Thyroid gland (tissue), 4 donors: Measurements from ENCODE around the gene MYH6. TPM values are rescaled to one million over a fixed set of nuclear protein-coding genes. Genes with fewer than 3 reads are reported as not detected.

Experiments used
- DNase-seq, 2 donors: peaks; one replicate each; pipeline ENCODE4 v3.0.0-alpha.2; 2019
- H3K27ac ChIP-seq, 3 donors: fragments of 200-600 bp; sonication (generic); 1 replicate in 2 of 3; 2 replicates in 1 of 3; pipeline ENCODE4 v1.5.1; 2016 to 2019; ENCODE audit warnings: mild to moderate bottlenecking in 1 of 3, moderate library complexity in 1 of 3
- H3K27me3 ChIP-seq: fragments of 200-600 bp; sonication (generic); one replicate; pipeline ENCODE4 v1.5.1; 2019
- H3K36me3 ChIP-seq, 2 donors: fragments of 200-600 bp; sonication (generic); one replicate each; pipeline ENCODE4 v1.5.1; 2016 to 2019
- H3K4me1 ChIP-seq, 2 donors: fragments of 200-600 bp; sonication (generic); one replicate each; pipeline ENCODE4 v1.5.1; 2017 to 2019
- H3K4me3 ChIP-seq, 3 donors: fragments of 200-600 bp; sonication (generic); replicated peaks in 1 of 3; 1 replicate in 2 of 3; 2 replicates in 1 of 3; pipeline ENCODE4 v1.5.1; 2016; ENCODE audit warnings: mild to moderate bottlenecking in 1 of 3
- H3K9me3 ChIP-seq: fragments of 200-600 bp; sonication (generic); one replicate; pipeline ENCODE4 v1.5.1; 2017
- POLR2A ChIP-seq, 2 donors: fragments of 450-650 bp; IDR thresholded peaks; one replicate each; pipeline ENCODE4 v1.6.1; 2017; ENCODE audit warnings: antibody characterized with exemption in 2 of 2, mild to moderate bottlenecking in 2 of 2, moderate library complexity in 1 of 2
- WGBS, 2 donors: methylation state at CpG; one replicate each; pipeline ENCODE4 v1.1.5; 2017; 5-methylcytosine and 5-hydroxymethylcytosine counted together
- intact Hi-C: fragments of 100-400 bp; cut with DNase I; formaldehyde crosslinking; loops from one replicate; pipeline ENCODE4 v1.15.1; 2023
- total RNA-seq, 4 donors: library from RNA; depleted of rRNA; stranded (reverse); fragments of >200 nt; gene quantifications; one replicate each; pipeline ENCODE4 v1.2.3, GENCODE V29; 2016
- TF ChIP-seq, protein P1 (sequence below), 6 experiments: fragments of 200-600 bp in 3 of 6; fragments of 450-650 bp in 3 of 6; sonication (generic) in 3 of 6; IDR thresholded peaks; one replicate each; pipeline ENCODE4 v1.5.1; 2016 to 2019; ENCODE audit warnings: antibody characterized with exemption in 6 of 6, mild to moderate bottlenecking in 2 of 6, inconsistent platforms in 1 of 6, moderate library complexity in 1 of 6

Gene MYH6
- total RNA-seq, 4 donors from 2014 or later: not detected

DNA sequence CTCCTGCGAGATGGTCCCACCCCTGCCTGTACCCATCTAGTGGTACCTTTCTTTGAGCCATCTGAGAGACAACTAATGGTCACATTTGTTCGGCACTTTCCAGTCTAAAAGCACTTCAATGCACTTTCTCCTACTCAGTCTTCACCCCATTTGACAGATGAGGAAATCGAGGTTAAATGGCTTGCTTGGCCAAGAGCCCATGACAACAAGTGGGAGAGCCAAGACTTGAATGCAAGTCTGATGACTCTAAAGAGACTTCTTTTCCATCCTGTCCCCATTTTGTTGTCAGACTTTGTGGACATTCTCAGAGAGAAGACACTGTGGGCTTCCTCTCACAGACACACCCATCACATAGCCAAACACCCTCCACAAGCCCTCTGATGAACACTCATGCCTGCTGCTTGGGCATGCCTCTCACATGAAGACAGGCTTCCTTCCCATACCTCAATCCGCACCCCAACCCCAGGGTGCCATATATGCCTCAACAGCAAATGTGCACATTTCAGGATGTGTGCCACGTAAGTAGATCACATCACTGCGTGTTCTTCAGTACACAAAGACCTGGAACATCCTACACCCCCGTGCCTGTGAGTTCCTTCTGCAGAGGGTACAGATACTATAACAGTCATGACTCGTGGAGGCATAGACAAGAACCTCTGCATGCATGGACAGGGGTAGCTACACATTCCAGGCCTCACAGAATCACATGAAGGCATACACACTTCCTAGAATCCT, 26.6 kb upstream of the MYH6 start:
- intact Hi-C loops: no loop called here
- no peaks in the 10 kb centered on the region for H3K27me3 ChIP-seq
- WGBS, 2 donors: 88 to 91% methylated on average over 8 of the region's 8 CpGs

DNA sequence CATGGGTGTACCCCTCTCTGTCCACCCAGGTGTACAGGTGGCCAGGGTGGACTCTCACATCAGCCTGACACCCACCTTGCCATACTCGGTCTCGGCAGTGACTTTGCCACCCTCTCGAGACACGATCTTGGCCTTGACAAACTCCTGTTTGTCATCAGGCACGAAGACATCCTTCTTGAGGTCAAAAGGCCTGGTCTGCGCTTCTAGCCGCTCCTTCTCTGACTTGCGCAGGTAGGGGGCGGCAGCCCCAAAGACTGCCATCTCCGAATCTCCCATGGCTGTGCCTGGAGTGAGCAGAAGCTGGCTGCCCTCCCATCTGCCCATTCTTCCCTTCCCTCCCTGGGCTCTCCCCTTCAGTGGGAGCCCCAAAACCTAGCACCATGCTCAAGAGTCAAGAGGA, 25.4 kb upstream of the MYH6 start:
- peaks cover 0 to 11% of the 10 kb centered on the region in 2 donors for H3K4me1 ChIP-seq
- TF ChIP-seq, protein P1, sequence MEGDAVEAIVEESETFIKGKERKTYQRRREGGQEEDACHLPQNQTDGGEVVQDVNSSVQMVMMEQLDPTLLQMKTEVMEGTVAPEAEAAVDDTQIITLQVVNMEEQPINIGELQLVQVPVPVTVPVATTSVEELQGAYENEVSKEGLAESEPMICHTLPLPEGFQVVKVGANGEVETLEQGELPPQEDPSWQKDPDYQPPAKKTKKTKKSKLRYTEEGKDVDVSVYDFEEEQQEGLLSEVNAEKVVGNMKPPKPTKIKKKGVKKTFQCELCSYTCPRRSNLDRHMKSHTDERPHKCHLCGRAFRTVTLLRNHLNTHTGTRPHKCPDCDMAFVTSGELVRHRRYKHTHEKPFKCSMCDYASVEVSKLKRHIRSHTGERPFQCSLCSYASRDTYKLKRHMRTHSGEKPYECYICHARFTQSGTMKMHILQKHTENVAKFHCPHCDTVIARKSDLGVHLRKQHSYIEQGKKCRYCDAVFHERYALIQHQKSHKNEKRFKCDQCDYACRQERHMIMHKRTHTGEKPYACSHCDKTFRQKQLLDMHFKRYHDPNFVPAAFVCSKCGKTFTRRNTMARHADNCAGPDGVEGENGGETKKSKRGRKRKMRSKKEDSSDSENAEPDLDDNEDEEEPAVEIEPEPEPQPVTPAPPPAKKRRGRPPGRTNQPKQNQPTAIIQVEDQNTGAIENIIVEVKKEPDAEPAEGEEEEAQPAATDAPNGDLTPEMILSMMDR (IDR thresholded peaks at IDR 0.05): no peak
- no peak for TF ChIP-seq POLR2A (IDR thresholded peaks at IDR 0.05)
- H3K4me3 ChIP-seq: no peak overlapping the region
- H3K9me3 ChIP-seq: no peaks in the 10 kb centered on the region
- H3K27me3 ChIP-seq: no peaks in the 10 kb centered on the region
- intact Hi-C loops: no loop called here
- H3K36me3 ChIP-seq: no peaks in the 10 kb centered on the region
- DNase-seq: no peak
- no peak overlapping the region for H3K27ac ChIP-seq
- WGBS, 2 donors: 80 to 97% methylated on average over 6 to 10 of the region's 10 CpGs

More for the DNA sequence above, 26.6 kb upstream of the MYH6 start:
- H3K4me3 ChIP-seq: no peak overlapping the region
- TF ChIP-seq POLR2A (IDR thresholded peaks at IDR 0.05): no peak
- TF ChIP-seq, protein P1 (IDR thresholded peaks at IDR 0.05): no peak
- no peaks in the 10 kb centered on the region for H3K36me3 ChIP-seq
- no peaks in the 10 kb centered on the region for H3K9me3 ChIP-seq
- DNase-seq: no peak
- H3K4me1 ChIP-seq: peaks cover 0 to 11% of the 10 kb centered on the region in 2 donors
- H3K27ac ChIP-seq: no peak overlapping the region

DNA sequence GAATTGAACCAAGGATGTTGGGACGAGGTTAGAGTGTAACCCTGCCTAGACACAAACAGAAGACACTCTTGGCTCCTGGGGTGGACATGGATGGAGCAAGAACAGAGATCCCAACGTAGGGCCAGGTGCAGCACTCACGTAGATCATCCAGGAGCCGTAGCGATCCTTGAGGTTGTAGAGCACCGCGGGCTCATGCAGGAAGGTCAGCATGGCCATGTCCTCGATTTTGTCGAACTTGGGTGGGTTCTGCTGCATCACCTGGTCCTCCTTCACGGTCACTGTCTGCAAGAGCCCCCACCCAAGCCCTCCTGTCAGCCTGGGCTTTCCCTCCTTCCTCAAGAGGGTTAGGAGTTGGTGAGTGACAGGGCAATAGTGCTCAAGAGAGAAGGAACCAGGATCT, 24.9 kb upstream of the MYH6 start:
- no peaks in the 10 kb centered on the region for H3K36me3 ChIP-seq
- H3K4me3 ChIP-seq: no peak overlapping the region
- WGBS, 2 donors: 83 to 93% methylated on average over 10 of the region's 10 CpGs
- no peaks in the 10 kb centered on the region for H3K9me3 ChIP-seq
- peaks cover 0 to 11% of the 10 kb centered on the region in 2 donors for H3K4me1 ChIP-seq
- intact Hi-C loops: no loop called here
- TF ChIP-seq POLR2A (IDR thresholded peaks at IDR 0.05): no peak
- TF ChIP-seq, protein P1 (IDR thresholded peaks at IDR 0.05): no peak
- no peak for DNase-seq
- H3K27me3 ChIP-seq: no peaks in the 10 kb centered on the region
- H3K27ac ChIP-seq: no peak overlapping the region

DNA sequence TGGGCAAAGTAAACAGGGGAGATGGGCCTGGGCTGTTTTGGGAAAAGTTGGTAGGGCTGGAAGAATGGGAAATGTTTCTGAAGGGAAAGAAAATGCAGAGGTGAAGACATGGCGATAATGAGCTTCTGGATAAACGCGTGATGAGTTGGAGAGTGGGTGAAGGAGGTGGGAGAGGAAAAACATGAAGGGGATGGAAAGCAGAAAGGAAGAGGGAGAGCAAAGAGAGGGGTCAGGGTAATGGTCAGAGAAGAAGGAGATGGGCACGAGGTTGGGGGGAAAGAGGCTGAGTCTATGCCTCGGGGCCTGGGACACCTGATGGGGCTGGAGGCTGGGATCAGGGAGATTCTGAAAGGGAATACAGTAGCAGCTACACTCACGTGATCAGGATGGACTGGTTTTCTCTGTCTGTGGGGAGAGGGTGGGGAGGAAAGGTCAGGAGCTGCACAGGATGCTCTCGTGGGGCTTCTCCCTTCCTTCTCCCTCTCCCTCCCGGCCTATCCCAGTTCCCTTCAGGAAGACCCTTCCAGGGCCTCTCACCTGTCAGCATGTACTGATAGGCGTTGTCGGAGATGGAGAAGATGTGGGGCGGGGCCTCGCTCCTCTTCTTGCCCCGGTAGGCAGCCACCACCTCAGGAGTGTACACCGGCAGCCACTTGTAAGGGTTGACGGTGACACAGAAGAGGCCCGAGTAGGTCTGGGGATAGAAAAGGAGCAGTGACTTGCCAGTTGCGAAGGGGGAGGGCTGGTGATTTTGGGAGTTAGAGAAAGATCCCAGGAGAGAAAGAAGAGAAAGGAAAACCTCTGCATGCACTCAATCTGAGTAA, 24.2 kb upstream of the MYH6 start:
- H3K27me3 ChIP-seq: no peaks in the 10 kb centered on the region
- no peaks in the 10 kb centered on the region for H3K9me3 ChIP-seq
- WGBS, 2 donors: 66 to 70% methylated on average over 16 to 17 of the region's 17 CpGs

More for the DNA sequence above, 24.2 kb upstream of the MYH6 start:
- TF ChIP-seq POLR2A (IDR thresholded peaks at IDR 0.05): no peak
- TF ChIP-seq, protein P1 (IDR thresholded peaks at IDR 0.05): no peak
- Histone ChIP-seq H3K36me3 (no peaks in the 10 kb centered on the region), H3K27ac (no peak overlapping the region), H3K4me3 (no peak overlapping the region), H3K4me1 (peaks cover 0 to 11% of the 10 kb centered on the region in 2 donors)
- intact Hi-C loops: no loop called here
- DNase-seq: no peak
